Mesodermal cell (in vitro differentiated cells): Measurements from ENCODE around the gene DYNLT1.
"Not testable (repeated sequence)": the region's sequence is repeated elsewhere in the genome, so short reads cannot be mapped to it uniquely, and the experiment has no call there.

Experiments
- H3K27ac ChIP-seq: 2 replicates; pipeline ENCODE4 v1.7.0; 2013; ENCODE audit warnings: mild to moderate bottlenecking, low read depth, low read length, moderate library complexity; ENCODE audit not compliant: severe bottlenecking
- H3K36me3 ChIP-seq: 2 replicates; pipeline ENCODE4 v1.7.1; 2013; ENCODE audit warnings: mild to moderate bottlenecking, low read length, moderate library complexity; ENCODE audit not compliant: control insufficient read depth, insufficient read depth
- H3K4me1 ChIP-seq: one replicate; pipeline ENCODE4 v1.7.1; 2013; ENCODE audit warnings: mild to moderate bottlenecking, low read length; ENCODE audit not compliant: insufficient read depth, control insufficient read depth, poor library complexity, severe bottlenecking
- H3K4me3 ChIP-seq: 2 replicates; pipeline ENCODE4 v1.7.0; 2013; ENCODE audit warnings: low read length, control low read depth, mild to moderate bottlenecking; ENCODE audit not compliant: insufficient read depth, poor library complexity, severe bottlenecking; ENCODE audit errors: extremely low read depth
- H3K9me3 ChIP-seq: 2 replicates; pipeline ENCODE4 v1.7.1; 2013; ENCODE audit warnings: mild to moderate bottlenecking, low read length, moderate library complexity; ENCODE audit not compliant: control insufficient read depth
- WGBS, 2 experiments: methylation state at CpG; one replicate each; pipeline ENCODE4 v1.1.5; 2013; ENCODE audit warnings: missing lambda C conversion rate in 2 of 2; ENCODE audit not compliant: insufficient coverage in 2 of 2; 5-methylcytosine and 5-hydroxymethylcytosine counted together

Gene DYNLT1

DNA sequence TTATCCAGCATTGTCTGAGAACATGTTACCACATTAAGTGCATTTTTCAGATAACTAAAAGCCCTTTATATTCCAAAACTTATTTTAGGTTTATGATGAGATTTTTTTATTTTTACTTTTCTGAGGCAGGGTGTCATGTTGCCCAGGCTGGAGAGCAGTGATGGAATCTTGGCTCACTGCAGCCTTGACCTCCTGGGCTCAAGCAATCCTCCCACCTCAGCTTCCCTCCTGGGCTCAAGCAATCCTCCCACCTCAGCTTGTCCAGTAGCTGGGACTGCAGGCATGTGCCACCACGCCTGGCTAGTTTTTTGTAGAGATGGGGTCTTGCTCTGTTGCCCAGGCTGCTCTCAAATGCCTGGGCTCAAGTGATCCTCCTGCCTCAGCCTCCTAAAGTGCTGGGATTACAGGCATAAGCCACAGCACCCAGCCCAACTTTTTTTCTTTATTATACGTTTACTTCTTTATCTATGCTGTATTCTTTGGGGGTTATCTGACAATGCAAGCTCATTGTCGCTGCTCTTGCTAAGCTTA lies 6.2 kb downstream of the DYNLT1 start:
- no peak overlapping the region for H3K4me3 ChIP-seq
- no peaks in the 10 kb centered on the region for H3K9me3 ChIP-seq
- 92 to 100% methylated on average over 1 to 2 of the region's 3 CpGs for WGBS, 2 experiments
- peaks cover 49% of the 10 kb centered on the region for H3K36me3 ChIP-seq
- peaks cover 15% of the 10 kb centered on the region for H3K4me1 ChIP-seq
- no peak overlapping the region for H3K27ac ChIP-seq

DNA sequence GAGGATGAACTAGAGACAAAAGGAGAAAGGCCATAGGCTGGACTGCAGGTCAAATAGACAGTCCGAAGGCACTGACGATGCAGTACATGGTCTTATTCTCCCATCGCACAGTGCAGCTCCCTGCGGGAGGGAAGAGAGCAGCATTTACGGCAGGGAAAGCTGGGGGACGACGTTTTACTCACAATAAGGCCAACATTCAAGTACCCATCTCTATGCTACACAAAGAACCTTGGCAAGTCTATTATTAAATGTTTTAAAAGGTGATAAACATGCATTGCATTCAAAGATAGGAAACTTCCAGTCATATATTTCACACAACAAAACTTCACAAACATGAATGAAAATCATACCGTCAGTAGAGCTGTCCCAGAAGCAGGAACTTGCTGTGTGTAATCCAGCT lies 7.8 kb downstream of the DYNLT1 start:
- no peaks in the 10 kb centered on the region for H3K9me3 ChIP-seq
- 98 to 100% methylated on average over 4 to 5 of the region's 8 CpGs for WGBS, 2 experiments
- H3K4me1 ChIP-seq = peaks cover 12% of the 10 kb centered on the region
- H3K27ac ChIP-seq = no peak overlapping the region
- no peak overlapping the region for H3K4me3 ChIP-seq
- H3K36me3 ChIP-seq = peaks cover 47% of the 10 kb centered on the region

DNA sequence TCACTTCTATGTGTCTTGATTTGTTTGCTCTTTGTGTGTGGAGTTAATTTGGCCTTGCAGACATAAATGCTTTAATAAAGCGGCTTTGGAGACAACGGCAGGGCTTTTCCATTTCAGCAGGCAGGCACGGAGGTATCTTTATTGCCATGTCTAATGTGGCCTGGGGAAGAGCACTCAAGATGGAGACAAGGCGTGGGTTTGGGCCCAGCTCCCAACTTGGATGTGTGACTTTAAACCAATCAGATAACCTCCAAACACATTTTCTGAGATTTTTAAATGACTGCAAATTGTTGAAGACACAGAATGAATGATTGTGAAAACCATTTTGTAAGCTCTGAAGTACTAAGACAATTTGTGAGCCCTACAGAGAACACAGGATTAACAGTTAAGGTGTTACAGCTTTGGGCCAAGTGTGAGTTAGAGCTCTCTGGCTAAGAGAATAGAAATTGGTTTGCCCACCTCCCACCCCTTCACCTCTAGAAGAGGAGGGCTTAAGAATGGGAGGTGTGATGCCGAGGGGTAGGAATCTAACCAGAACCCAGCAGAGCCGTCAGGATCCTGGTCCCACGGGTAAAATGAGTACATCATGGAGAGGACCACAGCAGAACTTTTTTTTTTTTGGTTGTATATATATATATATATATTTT lies 9.0 kb downstream of the DYNLT1 start:
- Histone ChIP-seq H3K9me3 (no peaks in the 10 kb centered on the region), H3K4me3 (no peak overlapping the region), H3K27ac (no peak overlapping the region), H3K4me1 (peaks cover 13% of the 10 kb centered on the region), H3K36me3 (peaks cover 54% of the 10 kb centered on the region)
- WGBS, 2 experiments = 97 to 100% methylated on average over 2 to 3 of the region's 7 CpGs

GRCh38 chr6:158634695-158635426 lies 9.7 kb downstream of the DYNLT1 start:
- no peak overlapping the region for H3K4me3 ChIP-seq
- no peak overlapping the region for H3K27ac ChIP-seq
- H3K9me3 ChIP-seq = no peaks in the 10 kb centered on the region
- WGBS, 2 experiments = 67 to 100% methylated on average over 1 of the region's 6 CpGs
- H3K36me3 ChIP-seq = peaks cover 61% of the 10 kb centered on the region
- peaks cover 11% of the 10 kb centered on the region for H3K4me1 ChIP-seq

DNA sequence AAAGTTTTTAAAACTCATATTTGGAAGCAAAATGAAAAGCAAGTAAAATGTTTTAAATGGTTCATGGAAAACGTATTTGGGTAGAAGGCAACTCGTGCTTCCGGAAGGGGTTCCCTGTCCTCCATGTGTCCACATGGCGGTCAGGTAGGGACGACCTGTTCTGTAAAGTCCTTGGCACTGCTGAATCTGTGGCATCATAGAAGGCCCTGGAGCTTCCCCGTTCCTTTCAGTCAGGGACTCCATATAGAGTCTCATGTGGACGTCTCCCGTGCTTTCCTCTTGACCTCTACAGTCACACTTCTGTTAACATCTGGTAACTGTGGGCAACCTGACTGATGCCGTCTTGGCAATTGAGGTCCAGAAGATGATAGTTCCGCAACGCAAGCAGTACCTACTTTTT lies 11.4 kb downstream of the DYNLT1 start:
- WGBS, 2 experiments = 95 to 98% methylated on average over 9 to 11 of the region's 11 CpGs
- Histone ChIP-seq H3K4me1 (peaks cover 11% of the 10 kb centered on the region), H3K27ac (no peak overlapping the region), H3K4me3 (no peak overlapping the region), H3K36me3 (peaks cover 69% of the 10 kb centered on the region), H3K9me3 (no peaks in the 10 kb centered on the region)

- WGBS, 2 experiments = no CpG with 5 or more reads among the region's 3 CpGs
- not testable (repeated sequence) for H3K9me3 ChIP-seq, H3K4me3 ChIP-seq
- Histone ChIP-seq H3K27ac (peak overlapping the region; percentile 57), H3K4me1 (peaks cover 11% of the 10 kb centered on the region), H3K36me3 (peaks cover 72% of the 10 kb centered on the region)
These were observed 11.9 kb downstream of the DYNLT1 start for GRCh38 chr6:158632538-158633119.

DNA sequence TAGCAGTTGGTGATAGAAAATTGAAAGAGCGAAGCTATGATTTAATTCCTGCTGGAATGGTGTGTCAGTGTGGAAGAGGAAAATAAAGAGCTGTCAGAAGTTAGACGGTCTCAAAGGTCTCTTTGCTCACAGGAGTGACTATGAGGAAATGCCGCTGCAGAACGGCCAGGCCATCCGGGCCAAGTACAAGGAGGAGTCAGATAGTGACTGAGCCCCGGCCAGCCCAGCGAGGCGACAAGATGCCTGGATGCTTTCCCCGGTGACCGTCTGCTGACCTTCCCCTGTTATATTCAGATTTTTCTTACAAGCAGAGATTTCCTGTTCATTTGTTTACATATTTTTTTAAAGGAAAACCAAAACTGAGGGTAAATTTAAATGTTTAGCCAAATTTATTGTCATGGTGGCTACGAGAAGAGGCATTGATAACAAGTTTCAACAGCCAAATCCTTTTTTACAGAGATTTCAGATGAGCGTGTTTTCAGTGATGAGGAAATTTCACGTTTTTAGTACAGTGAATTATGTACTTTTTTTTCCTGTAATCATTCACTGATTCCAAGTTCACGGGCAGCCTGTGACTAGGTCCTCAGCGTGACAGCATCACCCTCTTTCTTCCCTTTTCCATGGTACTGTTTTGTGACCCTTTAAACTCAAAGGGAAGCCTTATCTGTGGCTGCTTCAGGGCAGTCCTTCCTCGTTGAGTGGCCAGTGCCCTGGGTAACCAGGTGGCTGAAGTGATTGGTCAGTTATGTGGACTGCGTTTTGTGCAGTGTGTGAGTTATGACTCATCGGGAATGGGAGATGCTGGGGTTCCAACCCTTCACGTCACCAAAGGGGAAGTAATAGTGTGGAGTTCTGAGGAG lies 12.6 kb downstream of the DYNLT1 start:
- H3K27ac ChIP-seq = peak overlapping the region; percentile 57
- WGBS, 2 experiments = 86 to 90% methylated on average over 11 to 16 of the region's 19 CpGs
- H3K36me3 ChIP-seq = peaks cover 71% of the 10 kb centered on the region

DNA sequence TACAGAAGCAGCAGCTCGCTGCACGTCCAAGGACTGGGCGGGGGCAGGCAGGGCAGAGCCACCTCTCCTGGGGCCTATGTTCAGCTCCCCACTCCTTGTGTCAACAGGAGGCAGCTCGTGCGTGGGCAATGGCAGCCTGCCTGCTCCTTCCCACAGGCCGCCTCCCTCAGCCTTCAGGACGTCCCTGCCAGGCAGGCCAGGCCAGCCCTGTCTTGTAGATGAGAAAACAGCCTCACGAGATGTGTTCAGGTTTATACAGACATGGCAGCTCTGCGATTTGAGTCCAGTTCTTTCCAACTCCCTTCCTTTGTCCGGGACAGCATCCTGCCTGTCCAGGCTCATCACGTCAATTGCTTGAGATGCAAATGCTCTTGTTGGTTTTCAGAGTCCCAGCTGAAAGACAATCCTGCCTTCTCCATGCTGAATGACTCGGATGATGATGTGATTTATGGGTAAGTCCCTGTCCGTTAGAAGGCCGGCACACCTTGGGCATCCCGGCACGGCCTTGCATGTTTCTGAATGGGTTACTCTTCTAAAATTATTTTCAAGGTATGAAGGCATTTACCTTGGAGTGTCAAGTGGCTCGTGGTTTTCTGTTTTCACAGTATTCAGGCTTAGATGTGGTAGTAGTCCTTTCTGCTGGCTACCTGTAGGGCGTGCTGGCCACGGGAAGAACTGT lies 13.5 kb downstream of the DYNLT1 start:
- Histone ChIP-seq H3K27ac (no peak overlapping the region), H3K4me3 (no peak overlapping the region), H3K9me3 (no peaks in the 10 kb centered on the region), H3K36me3 (peaks cover 71% of the 10 kb centered on the region), H3K4me1 (peaks cover 11% of the 10 kb centered on the region)
- 95% methylated on average over 14 to 19 of the region's 19 CpGs for WGBS, 2 experiments

More for the DNA sequence above, 12.6 kb downstream of the DYNLT1 start:
- Histone ChIP-seq H3K9me3 (no peaks in the 10 kb centered on the region), H3K4me1 (peaks cover 11% of the 10 kb centered on the region), H3K4me3 (no peak overlapping the region)

GRCh38 chr6:158629367-158630221 lies 14.9 kb downstream of the DYNLT1 start:
- no peaks in the 10 kb centered on the region for H3K9me3 ChIP-seq
- 90 to 93% methylated on average over 14 to 20 of the region's 20 CpGs for WGBS, 2 experiments
- peaks cover 11% of the 10 kb centered on the region for H3K4me1 ChIP-seq
- H3K36me3 ChIP-seq = peaks cover 75% of the 10 kb centered on the region
- H3K27ac ChIP-seq = no peak overlapping the region
- H3K4me3 ChIP-seq = no peak overlapping the region
